SK-N-SH (cell line): ENCODE measurements around the gene VDR. TPM values are rescaled to one million over a fixed set of nuclear protein-coding genes. Genes with fewer than 3 reads are reported as not detected.

Source experiments
- CTCF ChIA-PET: fragments of 300-600, 350-600 bp; formaldehyde crosslinking; extraction: SDS; loops from one replicate; lab custom pipeline; 2021; lab: Yijun Ruan, JAX
- POLR2A ChIA-PET: fragments of 350-600 bp; sonication (Branson Sonifier 250); formaldehyde crosslinking; extraction: SDS; loops from one replicate; lab custom pipeline; 2020; ENCODE audit warnings: antibody characterized with exemption, inconsistent platforms; lab: Yijun Ruan, JAX
- DNase-seq: peaks from one replicate; pipeline ENCODE4 v3.0.0; 2012
- H2AFZ ChIP-seq: fragments of 200-600 bp; sonication (generic); 2 replicates; pipeline ENCODE4 v1.8.1; 2016; ENCODE audit warnings: antibody characterized with exemption, mild to moderate bottlenecking, low read depth
- H3F3A ChIP-seq: fragments of 200-600 bp; sonication (generic); replicated peaks from 2 replicates; pipeline ENCODE3; 2016; ENCODE audit warnings: antibody characterized with exemption, mild to moderate bottlenecking; ENCODE audit not compliant: insufficient read depth
- H3K27ac ChIP-seq, 2 experiments: fragments of 200-500 bp in 1 of 2; fragments of 200-600 bp in 1 of 2; sonication (Bioruptor generic) in 1 of 2; sonication (generic), shearing (Covaris generic) in 1 of 2; 2 replicates each; pipeline versions ENCODE4 v1.5.1 to v1.6.1; 2014 to 2016; ENCODE audit warnings: low read depth in 2 of 2, inconsistent platforms in 1 of 2, low read length in 1 of 2, mild to moderate bottlenecking in 1 of 2, mixed read lengths in 1 of 2
- H3K27me3 ChIP-seq: fragments of 200-600 bp; sonication (generic), shearing (Covaris generic); 2 replicates; pipeline ENCODE4 v1.6.1; 2016; ENCODE audit warnings: mixed run types; ENCODE audit not compliant: insufficient read depth
- H3K36me3 ChIP-seq, 2 experiments: fragments of 200-500 bp in 1 of 2; fragments of 200-600 bp in 1 of 2; sonication (Bioruptor generic) in 1 of 2; sonication (generic) in 1 of 2; replicated peaks in 1 of 2; 2 replicates each; pipeline versions ENCODE3 to v1.5.1; 2014 to 2016; ENCODE audit warnings: low read length in 1 of 2, mild to moderate bottlenecking in 1 of 2; ENCODE audit not compliant: insufficient read depth in 2 of 2, control insufficient read depth in 1 of 2
- H3K4me1 ChIP-seq, 2 experiments: fragments of 200-500 bp in 1 of 2; fragments of 200-600 bp in 1 of 2; sonication (Bioruptor generic) in 1 of 2; sonication (generic), shearing (Covaris generic) in 1 of 2; 2 replicates each; pipeline versions ENCODE4 v1.5.1 to v1.6.1; 2014 to 2016; ENCODE audit warnings: low read depth in 1 of 2, low read length in 1 of 2, mixed run types in 1 of 2; ENCODE audit not compliant: insufficient read depth in 2 of 2, control insufficient read depth in 1 of 2
- H3K4me2 ChIP-seq: fragments of 200-600 bp; sonication (generic), shearing (Covaris generic); 2 replicates; pipeline ENCODE4 v1.6.1; 2017; ENCODE audit warnings: mixed run types
- H3K4me3 ChIP-seq, 2 experiments: fragments of 200-500 bp in 1 of 2; fragments of 200-600 bp in 1 of 2; sonication (Bioruptor generic) in 1 of 2; sonication (generic), shearing (Covaris generic) in 1 of 2; 2 replicates each; pipeline versions ENCODE4 v1.5.1 to v1.8.1; 2014 to 2016; ENCODE audit warnings: low read depth in 2 of 2, inconsistent platforms in 1 of 2, low read length in 1 of 2, mild to moderate bottlenecking in 1 of 2, mixed read lengths in 1 of 2, moderate library complexity in 1 of 2
- H3K79me2 ChIP-seq: fragments of 200-600 bp; sonication (generic); 2 replicates; pipeline ENCODE4 v1.8.1; 2017; ENCODE audit warnings: mild to moderate bottlenecking; ENCODE audit not compliant: insufficient read depth
- H3K9ac ChIP-seq: fragments of 200-600 bp; sonication (generic); 2 replicates; pipeline ENCODE4 v1.6.1; 2017; ENCODE audit warnings: mixed run types
- H3K9me2 ChIP-seq: fragments of 200-600 bp; sonication (generic); 2 replicates; pipeline ENCODE4 v1.6.1; 2017; ENCODE audit warnings: mixed run types
- H3K9me3 ChIP-seq: fragments of 200-600 bp; sonication (generic); 2 replicates; pipeline ENCODE4 v1.6.1; 2017; ENCODE audit warnings: mixed run types, mild to moderate bottlenecking, moderate library complexity
- H4K20me1 ChIP-seq: fragments of 200-600 bp; sonication (generic); 2 replicates; pipeline ENCODE4 v1.6.1; 2017; ENCODE audit warnings: mild to moderate bottlenecking, mixed run types; ENCODE audit not compliant: insufficient read depth
- CHD2 ChIP-seq: fragments of 150-350 bp; IDR thresholded peaks from 2 replicates; pipeline ENCODE4 v1.6.1; 2018; ENCODE audit warnings: low read length; ENCODE audit not compliant: partially characterized antibody
- FOSL2 ChIP-seq: IDR thresholded peaks from 2 replicates; pipeline ENCODE4 v1.4.0; 2012; ENCODE audit warnings: low read depth, mild to moderate bottlenecking, moderate library complexity, borderline replicate concordance
- MEF2A ChIP-seq: IDR thresholded peaks from 2 replicates; pipeline ENCODE4 v1.4.0; 2012; ENCODE audit warnings: low read depth, borderline replicate concordance
- MXI1 ChIP-seq: IDR thresholded peaks from 2 replicates; pipeline ENCODE4 v1.6.1; 2012; ENCODE audit warnings: mild to moderate bottlenecking, low read depth, low read length, improper control_type of control experiment
- RAD21 ChIP-seq: IDR thresholded peaks from 2 replicates; pipeline ENCODE4 v1.6.1; 2012; ENCODE audit warnings: mild to moderate bottlenecking, low read length
- RFX5 ChIP-seq: IDR thresholded peaks from 2 replicates; pipeline ENCODE4 v1.6.1; 2012; ENCODE audit warnings: mild to moderate bottlenecking, improper control_type of control experiment, low read length
- SIN3A ChIP-seq: IDR thresholded peaks from 2 replicates; pipeline ENCODE4 v1.6.1; 2012; ENCODE audit warnings: low read depth, mild to moderate bottlenecking, low read length, moderate library complexity, borderline replicate concordance
- YY1 ChIP-seq: IDR thresholded peaks from 2 replicates; pipeline ENCODE4 v1.4.0; 2012; ENCODE audit warnings: low read depth, mild to moderate bottlenecking
- WGBS: methylation state at CpG from one replicate; pipeline ENCODE4 v1.1.6; 2017; ENCODE audit warnings: low lambda C conversion rate; 5-methylcytosine and 5-hydroxymethylcytosine counted together
- polyA plus RNA-seq, 3 experiments: library from polyadenylated mRNA; depleted of rRNA; stranded (reverse); fragments of >200 nt; gene quantifications; 2 replicates each; pipeline ENCODE4 v1.2.3, GENCODE V29; 2012
- TF ChIP-seq, protein P1 (sequence below): IDR thresholded peaks from 2 replicates; pipeline ENCODE4 v1.4.0; 2012; ENCODE audit warnings: low read depth, borderline replicate concordance
- TF ChIP-seq, protein P2 (sequence below): fragments of 150-350 bp; IDR thresholded peaks from 2 replicates; pipeline ENCODE4 v1.6.1; 2017; ENCODE audit warnings: antibody characterized with exemption, low read length, low read depth, borderline replicate concordance
- TF ChIP-seq, protein P3 (sequence below): fragments of 200-600 bp; sonication (generic); IDR thresholded peaks from 2 replicates; pipeline ENCODE4 v1.6.1; 2017; ENCODE audit warnings: antibody characterized with exemption, mild to moderate bottlenecking, moderate library complexity
- TF ChIP-seq, protein P4 (sequence below): fragments of 150-350 bp; IDR thresholded peaks from 2 replicates; pipeline ENCODE4 v1.6.1; 2016; ENCODE audit warnings: mild to moderate bottlenecking, low read depth, low read length

The VDR gene
- polyA plus RNA-seq, 1 of the 3 experiments (the other 2 are of a cell fraction) = 0.33 TPM

DNA sequence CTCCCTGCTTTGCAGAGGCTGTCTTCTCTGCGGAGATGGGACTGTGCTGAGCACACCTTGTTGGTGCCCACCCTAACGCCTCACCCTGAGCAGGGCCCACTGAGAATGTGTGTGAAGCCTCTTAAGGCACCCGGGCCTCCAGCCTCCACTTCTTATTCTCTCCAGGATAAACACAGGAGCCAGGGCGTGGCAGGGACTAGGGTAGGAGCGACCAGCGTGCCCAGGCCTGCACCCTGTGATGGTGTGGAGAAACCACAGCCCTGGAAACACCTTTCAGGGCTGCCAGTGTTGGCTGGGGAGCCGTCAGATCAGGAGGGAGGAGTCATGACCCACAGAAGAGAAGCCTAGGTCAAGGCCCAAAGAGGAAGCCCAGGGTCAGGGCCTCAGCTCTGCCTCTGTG, 41.3 kb downstream of the VDR start (continued):
- no peak for TF ChIP-seq RAD21
- no peak for TF ChIP-seq SIN3A
- TF ChIP-seq, protein P1, sequence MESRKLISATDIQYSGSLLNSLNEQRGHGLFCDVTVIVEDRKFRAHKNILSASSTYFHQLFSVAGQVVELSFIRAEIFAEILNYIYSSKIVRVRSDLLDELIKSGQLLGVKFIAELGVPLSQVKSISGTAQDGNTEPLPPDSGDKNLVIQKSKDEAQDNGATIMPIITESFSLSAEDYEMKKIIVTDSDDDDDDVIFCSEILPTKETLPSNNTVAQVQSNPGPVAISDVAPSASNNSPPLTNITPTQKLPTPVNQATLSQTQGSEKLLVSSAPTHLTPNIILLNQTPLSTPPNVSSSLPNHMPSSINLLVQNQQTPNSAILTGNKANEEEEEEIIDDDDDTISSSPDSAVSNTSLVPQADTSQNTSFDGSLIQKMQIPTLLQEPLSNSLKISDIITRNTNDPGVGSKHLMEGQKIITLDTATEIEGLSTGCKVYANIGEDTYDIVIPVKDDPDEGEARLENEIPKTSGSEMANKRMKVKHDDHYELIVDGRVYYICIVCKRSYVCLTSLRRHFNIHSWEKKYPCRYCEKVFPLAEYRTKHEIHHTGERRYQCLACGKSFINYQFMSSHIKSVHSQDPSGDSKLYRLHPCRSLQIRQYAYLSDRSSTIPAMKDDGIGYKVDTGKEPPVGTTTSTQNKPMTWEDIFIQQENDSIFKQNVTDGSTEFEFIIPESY = no peak
- TF ChIP-seq, protein P2, sequence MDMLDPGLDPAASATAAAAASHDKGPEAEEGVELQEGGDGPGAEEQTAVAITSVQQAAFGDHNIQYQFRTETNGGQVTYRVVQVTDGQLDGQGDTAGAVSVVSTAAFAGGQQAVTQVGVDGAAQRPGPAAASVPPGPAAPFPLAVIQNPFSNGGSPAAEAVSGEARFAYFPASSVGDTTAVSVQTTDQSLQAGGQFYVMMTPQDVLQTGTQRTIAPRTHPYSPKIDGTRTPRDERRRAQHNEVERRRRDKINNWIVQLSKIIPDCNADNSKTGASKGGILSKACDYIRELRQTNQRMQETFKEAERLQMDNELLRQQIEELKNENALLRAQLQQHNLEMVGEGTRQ = no peak
- no peak for TF ChIP-seq FOSL2
- no peak for TF ChIP-seq MEF2A
- TF ChIP-seq, protein P3, sequence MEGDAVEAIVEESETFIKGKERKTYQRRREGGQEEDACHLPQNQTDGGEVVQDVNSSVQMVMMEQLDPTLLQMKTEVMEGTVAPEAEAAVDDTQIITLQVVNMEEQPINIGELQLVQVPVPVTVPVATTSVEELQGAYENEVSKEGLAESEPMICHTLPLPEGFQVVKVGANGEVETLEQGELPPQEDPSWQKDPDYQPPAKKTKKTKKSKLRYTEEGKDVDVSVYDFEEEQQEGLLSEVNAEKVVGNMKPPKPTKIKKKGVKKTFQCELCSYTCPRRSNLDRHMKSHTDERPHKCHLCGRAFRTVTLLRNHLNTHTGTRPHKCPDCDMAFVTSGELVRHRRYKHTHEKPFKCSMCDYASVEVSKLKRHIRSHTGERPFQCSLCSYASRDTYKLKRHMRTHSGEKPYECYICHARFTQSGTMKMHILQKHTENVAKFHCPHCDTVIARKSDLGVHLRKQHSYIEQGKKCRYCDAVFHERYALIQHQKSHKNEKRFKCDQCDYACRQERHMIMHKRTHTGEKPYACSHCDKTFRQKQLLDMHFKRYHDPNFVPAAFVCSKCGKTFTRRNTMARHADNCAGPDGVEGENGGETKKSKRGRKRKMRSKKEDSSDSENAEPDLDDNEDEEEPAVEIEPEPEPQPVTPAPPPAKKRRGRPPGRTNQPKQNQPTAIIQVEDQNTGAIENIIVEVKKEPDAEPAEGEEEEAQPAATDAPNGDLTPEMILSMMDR = no peak
- TF ChIP-seq YY1 = no peak
- no peak for TF ChIP-seq RFX5
- no peak for TF ChIP-seq CHD2

DNA sequence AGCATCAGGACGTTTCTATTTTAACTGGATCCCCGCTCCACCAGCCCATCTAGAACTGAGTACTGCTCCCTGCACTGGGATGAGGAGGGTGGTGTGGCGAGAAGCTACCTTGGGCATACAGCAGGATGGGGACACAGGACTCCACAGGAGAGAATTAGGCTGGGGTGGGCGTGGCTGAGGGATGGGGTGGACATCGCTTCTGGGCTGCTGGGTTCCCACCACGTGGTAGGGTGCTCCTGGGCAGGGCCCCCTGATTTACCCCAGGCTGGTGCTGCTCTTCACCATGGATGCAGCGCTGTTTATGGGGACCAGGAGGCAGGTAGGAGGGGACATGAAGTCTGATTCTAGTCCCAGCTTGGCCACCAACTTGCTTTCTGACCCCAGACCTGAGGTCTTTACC, 41.9 kb downstream of the VDR start:
- H4K20me1 ChIP-seq = no peaks in the 10 kb centered on the region
- H3K79me2 ChIP-seq = no peaks in the 10 kb centered on the region
- no peak overlapping the region for H3K4me2 ChIP-seq
- no peaks in the 10 kb centered on the region for H3K4me1 ChIP-seq
- no peak overlapping the region for H3K4me3 ChIP-seq
- no peak overlapping the region for H3K9ac ChIP-seq
- CTCF ChIA-PET = interaction anchor here (0.7 to 1.4 kb wide), 4 partner anchors 9 to 38 kb away, joined by 3 to 4 read pairs (median 3); no protein-coding TSS in a partner anchor
- H3K27ac ChIP-seq = no peak overlapping the region
- DNase-seq = no peak
- 69% methylated on average over 6 of the region's 7 CpGs for WGBS
- H3K9me2 ChIP-seq = no peaks in the 10 kb centered on the region
- POLR2A ChIA-PET = no interaction called here
- H3K9me3 ChIP-seq = no peaks in the 10 kb centered on the region
- no peaks in the 10 kb centered on the region for H3F3A ChIP-seq
- H3K36me3 ChIP-seq = no peaks in the 10 kb centered on the region
- no peak overlapping the region for H2AFZ ChIP-seq
- TF ChIP-seq FOSL2 (no peak), MXI1 (no peak), RFX5 (no peak)
- TF ChIP-seq, protein P4, sequence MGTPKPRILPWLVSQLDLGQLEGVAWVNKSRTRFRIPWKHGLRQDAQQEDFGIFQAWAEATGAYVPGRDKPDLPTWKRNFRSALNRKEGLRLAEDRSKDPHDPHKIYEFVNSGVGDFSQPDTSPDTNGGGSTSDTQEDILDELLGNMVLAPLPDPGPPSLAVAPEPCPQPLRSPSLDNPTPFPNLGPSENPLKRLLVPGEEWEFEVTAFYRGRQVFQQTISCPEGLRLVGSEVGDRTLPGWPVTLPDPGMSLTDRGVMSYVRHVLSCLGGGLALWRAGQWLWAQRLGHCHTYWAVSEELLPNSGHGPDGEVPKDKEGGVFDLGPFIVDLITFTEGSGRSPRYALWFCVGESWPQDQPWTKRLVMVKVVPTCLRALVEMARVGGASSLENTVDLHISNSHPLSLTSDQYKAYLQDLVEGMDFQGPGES = no peak
- no peaks in the 10 kb centered on the region for H3K27me3 ChIP-seq
